HG03175 (cell line): ENCODE data around the gene CCDC141.
"Not testable (repeated sequence)": the region's sequence is repeated elsewhere in the genome, so short reads cannot be mapped to it uniquely, and the experiment has no call there.

Experiments used
- ATAC-seq: cut with Tn5 transposase; IDR thresholded peaks from one replicate; pipeline ENCODE4 v1.9.1; 2021; ENCODE audit warnings: mild to moderate bottlenecking, moderate library complexity; ENCODE audit not compliant: unreplicated experiment

CCDC141 gene

GRCh38 chr2:179045602-179046001 is 4.3 kb downstream of the CCDC141 start:
- not testable (repeated sequence) for ATAC-seq

- ATAC-seq: no peak
These were observed 5.4 kb downstream of the CCDC141 start for GRCh38 chr2:179044500-179044899.

- no peak for ATAC-seq
These were observed 12.1 kb downstream of the CCDC141 start for GRCh38 chr2:179037807-179038206.

GRCh38 chr2:179036353-179036905 is 13.5 kb downstream of the CCDC141 start:
- ATAC-seq: no peak

- ATAC-seq: peak; percentile 96
These were observed 18.1 kb downstream of the CCDC141 start for GRCh38 chr2:179031731-179032408.

- ATAC-seq: no peak
These were observed 25.5 kb downstream of the CCDC141 start for GRCh38 chr2:179024445-179024844.

GRCh38 chr2:179022685-179023084 is 27.3 kb downstream of the CCDC141 start:
- peak; percentile 40 for ATAC-seq

GRCh38 chr2:179021258-179021657 is 28.7 kb downstream of the CCDC141 start:
- ATAC-seq: peak; percentile 52

GRCh38 chr2:179020156-179020750 is 29.7 kb downstream of the CCDC141 start:
- ATAC-seq: peak; percentile 58

- ATAC-seq: no peak
These were observed 30.7 kb downstream of the CCDC141 start for GRCh38 chr2:179019260-179019659.

- no peak for ATAC-seq
These were observed 32.1 kb downstream of the CCDC141 start for GRCh38 chr2:179017773-179018357.

GRCh38 chr2:179014189-179014588 is 35.7 kb downstream of the CCDC141 start:
- ATAC-seq: not testable (repeated sequence)

GRCh38 chr2:179005976-179006375 is 44.0 kb downstream of the CCDC141 start:
- ATAC-seq: no peak

- ATAC-seq: no peak
These were observed 50.5 kb downstream of the CCDC141 start for GRCh38 chr2:178999476-178999875.

- ATAC-seq: no peak
These were observed 51.4 kb downstream of the CCDC141 start for GRCh38 chr2:178998539-178998938.

- no peak for ATAC-seq
These were observed 52.5 kb downstream of the CCDC141 start for GRCh38 chr2:178997477-178997876.

- ATAC-seq: no peak
These were observed 52.9 kb downstream of the CCDC141 start for GRCh38 chr2:178997067-178997466.

- no peak for ATAC-seq
These were observed 55.7 kb downstream of the CCDC141 start for GRCh38 chr2:178994264-178994663.

GRCh38 chr2:178993788-178994187 is 56.1 kb downstream of the CCDC141 start:
- ATAC-seq: no peak

GRCh38 chr2:178992719-178993118 is 57.2 kb downstream of the CCDC141 start:
- ATAC-seq: not testable (repeated sequence)

GRCh38 chr2:178990533-178991241 is 59.2 kb downstream of the CCDC141 start:
- ATAC-seq: peak; percentile 88
